GM12875 (cell line): ENCODE data around the gene EXOC6.

ENCODE experiments used
- H3K4me3 ChIP-seq: one replicate; pipeline ENCODE4 v1.5.1; 2011; ENCODE audit warnings: low read depth, low read length, control low read depth
- TF ChIP-seq, protein P1 (sequence below): IDR thresholded peaks from 2 replicates; pipeline ENCODE4 v1.5.1; 2011; ENCODE audit warnings: low read depth, mild to moderate bottlenecking, control low read depth, inconsistent platforms, low read length, moderate library complexity, borderline replicate concordance; ENCODE audit not compliant: insufficient read depth

The EXOC6 gene

DNA sequence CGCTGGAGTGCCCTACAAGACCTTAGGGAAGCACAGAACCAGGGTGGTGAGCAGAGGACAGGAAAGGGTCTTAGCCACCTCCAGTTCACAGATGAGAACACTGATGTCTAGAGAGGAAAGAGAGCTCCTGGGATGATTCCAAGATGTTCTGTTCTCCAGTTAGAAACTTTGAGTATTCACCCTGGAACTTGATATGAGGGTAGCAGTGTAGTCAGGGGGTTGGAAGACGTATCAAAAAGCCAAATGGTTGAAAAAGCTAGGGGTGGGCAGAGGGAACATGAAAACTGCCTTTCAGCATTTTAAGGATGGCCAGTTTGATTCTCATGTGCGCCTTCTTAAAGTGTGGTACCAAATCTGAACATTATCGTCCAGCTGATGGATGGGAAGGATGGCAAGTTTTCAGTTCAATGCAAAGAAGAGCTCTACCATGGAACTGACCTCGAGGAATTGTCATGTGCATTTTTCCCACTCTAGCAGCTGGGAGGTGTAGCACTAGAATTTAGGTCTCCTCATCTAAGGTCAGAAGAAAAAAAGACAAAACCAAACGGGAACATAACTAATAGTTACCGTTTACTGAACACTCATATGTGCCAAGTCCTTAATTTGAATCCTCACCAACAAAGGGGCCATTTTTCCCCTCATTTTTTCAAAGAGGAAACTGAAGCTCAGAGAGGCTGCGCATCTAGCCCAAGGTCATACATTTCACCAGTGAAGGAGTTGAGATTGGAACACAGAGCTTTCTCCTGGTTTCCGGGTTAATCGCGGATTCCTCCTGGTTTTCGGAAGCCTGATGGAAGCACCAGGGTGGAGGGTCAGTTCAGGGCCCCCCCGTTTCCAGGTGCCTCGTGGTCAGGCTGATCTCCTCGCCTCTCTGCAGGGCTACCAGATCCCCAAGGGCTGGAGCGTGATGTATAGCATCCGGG lies 219.4 kb downstream of the EXOC6 start:
- H3K4me3 ChIP-seq: no peak overlapping the region

DNA sequence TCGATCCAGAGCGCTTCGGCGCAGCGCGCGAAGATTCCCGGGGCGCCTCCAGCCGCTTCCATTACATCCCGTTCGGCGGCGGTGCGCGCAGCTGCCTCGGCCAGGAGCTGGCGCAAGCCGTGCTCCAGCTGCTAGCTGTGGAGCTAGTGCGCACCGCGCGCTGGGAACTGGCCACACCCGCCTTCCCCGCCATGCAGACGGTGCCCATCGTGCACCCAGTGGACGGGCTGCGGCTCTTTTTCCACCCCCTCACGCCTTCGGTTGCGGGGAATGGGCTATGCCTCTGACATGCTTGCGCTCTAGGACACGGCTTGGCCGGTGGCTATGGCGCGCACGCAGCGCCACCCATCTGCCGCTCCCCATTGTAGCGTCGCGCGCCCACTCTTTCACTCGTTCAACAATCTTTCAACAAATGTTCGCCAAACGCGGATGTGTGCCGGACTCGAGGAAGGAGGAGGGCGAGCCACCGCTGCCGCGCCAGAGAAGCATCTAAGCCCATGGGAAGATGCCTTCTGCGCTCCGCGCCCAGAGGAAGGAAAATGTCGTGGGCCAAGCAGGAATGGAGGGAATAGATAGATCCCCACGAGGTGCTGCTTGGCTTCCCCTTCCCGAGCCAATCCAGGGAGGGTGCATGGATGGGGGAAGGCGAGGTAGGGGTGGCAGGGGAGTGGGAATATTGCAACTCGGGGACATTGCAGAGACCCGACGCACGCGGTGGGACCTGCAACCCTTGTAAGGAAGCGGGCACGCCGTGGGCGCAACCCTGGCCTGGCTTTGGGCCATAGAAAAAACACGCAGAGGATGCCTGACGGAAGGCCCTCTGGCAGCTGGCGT lies 220.3 kb downstream of the EXOC6 start:
- TF ChIP-seq, protein P1, sequence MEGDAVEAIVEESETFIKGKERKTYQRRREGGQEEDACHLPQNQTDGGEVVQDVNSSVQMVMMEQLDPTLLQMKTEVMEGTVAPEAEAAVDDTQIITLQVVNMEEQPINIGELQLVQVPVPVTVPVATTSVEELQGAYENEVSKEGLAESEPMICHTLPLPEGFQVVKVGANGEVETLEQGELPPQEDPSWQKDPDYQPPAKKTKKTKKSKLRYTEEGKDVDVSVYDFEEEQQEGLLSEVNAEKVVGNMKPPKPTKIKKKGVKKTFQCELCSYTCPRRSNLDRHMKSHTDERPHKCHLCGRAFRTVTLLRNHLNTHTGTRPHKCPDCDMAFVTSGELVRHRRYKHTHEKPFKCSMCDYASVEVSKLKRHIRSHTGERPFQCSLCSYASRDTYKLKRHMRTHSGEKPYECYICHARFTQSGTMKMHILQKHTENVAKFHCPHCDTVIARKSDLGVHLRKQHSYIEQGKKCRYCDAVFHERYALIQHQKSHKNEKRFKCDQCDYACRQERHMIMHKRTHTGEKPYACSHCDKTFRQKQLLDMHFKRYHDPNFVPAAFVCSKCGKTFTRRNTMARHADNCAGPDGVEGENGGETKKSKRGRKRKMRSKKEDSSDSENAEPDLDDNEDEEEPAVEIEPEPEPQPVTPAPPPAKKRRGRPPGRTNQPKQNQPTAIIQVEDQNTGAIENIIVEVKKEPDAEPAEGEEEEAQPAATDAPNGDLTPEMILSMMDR: no peak
- no peak overlapping the region for H3K4me3 ChIP-seq

More for the DNA sequence above, 219.4 kb downstream of the EXOC6 start:
- TF ChIP-seq, protein P1: no peak

DNA sequence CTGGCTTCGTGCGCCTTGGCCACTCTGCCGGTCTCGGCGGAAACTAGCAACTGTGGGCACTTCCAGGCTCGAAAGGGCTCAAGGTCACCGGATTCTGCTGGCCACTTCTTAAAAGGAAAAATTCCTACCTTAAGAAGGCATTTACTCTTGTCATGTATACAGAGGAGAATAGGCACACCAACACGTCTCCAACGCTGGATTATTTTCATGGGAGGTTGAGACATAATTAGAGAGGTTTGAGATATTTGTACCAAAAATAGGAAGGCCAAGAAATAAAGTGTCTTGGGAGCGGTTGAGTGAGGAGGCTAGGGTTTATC lies 220.9 kb downstream of the EXOC6 start:
- TF ChIP-seq, protein P1: no peak
- no peak overlapping the region for H3K4me3 ChIP-seq

DNA sequence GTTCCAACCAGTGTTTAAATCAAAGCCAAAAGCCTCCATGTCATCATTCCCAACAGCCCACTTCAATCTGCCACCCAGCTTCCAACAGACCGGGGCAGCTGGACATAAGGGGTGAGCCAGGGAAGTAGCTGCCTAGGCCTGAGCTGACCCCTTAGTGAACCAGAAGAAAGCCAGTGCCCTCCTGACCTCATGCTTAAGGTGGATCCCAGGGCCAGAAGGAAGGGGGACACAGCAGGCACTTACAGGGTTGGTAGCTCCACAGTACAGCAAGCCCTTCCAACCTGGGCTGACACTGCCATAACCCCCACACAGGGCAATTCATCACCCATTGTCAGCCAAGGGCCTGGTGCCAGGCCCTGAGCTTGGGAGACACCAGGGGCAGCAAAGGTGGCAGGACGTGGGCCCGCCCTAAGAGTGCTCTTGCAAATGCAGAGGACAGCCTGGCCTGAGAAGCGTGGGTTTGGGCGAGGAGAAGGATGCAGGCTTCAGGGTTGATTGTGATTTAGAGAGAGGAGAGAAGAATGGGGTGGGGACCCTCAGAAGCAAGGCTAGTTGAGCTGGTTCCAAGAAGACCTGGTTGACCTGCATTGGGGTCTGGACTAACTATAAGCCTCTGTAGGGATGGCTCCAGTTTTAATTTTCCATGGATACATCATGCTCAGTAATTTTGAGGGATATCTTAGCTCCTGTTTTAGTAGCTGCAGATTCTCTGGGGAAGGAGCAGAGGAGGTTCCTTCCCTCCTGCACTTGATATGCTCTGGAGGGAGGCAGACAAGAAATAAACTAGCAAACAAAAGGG lies 222.3 kb downstream of the EXOC6 start:
- TF ChIP-seq, protein P1: no peak
- no peak overlapping the region for H3K4me3 ChIP-seq

DNA sequence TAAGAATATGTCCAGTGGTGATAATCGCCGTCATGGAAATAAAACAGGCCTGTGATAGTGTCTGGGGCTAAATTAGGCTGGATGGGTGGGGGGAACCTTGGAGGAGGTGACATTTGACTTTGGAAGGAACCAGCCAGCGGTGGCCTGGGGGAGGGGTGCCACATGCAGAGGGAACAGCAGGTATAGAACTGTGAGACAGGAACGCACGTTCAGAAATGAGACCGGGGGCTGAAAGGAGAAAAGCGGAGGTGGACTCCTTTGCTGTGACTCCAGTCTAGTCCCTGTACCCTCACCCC lies 222.8 kb downstream of the EXOC6 start:
- TF ChIP-seq, protein P1: no peak
- no peak overlapping the region for H3K4me3 ChIP-seq

DNA sequence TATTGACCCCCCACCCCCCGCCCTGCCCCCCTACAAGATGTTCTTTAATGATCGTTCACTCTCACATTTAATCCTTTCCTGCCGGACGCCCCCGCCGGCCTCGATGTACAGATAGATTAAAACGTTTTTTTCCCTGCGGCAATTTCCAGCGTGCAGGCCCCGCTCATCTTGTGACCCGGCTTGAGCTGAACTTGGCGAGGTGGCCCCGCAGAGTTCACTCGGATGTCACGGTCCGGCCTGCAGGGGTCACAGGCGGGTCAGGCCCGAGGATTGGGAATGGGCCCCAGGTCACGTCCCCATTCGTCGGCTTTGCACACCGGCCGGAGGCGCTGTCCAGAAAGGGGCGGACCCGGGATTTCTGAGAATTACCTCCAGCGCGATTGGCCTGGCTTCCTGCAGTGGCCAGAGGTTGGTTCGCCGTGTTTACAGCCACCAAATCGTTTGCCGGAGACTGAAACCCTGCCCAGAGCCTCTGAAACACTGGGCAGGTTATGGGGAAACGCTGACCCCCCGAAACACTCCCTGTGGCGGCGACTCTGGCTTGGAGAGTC lies 223.4 kb downstream of the EXOC6 start:
- TF ChIP-seq, protein P1: no peak
- H3K4me3 ChIP-seq: no peak overlapping the region
